GM18502 (cell line): Measurements from ENCODE around the gene PLA2G4F.

Source experiments
- ATAC-seq: cut with Tn5 transposase; IDR thresholded peaks from one replicate; pipeline ENCODE4 v1.9.1; 2021; ENCODE audit warnings: mild to moderate bottlenecking; ENCODE audit not compliant: unreplicated experiment, poor library complexity

The PLA2G4F gene

DNA sequence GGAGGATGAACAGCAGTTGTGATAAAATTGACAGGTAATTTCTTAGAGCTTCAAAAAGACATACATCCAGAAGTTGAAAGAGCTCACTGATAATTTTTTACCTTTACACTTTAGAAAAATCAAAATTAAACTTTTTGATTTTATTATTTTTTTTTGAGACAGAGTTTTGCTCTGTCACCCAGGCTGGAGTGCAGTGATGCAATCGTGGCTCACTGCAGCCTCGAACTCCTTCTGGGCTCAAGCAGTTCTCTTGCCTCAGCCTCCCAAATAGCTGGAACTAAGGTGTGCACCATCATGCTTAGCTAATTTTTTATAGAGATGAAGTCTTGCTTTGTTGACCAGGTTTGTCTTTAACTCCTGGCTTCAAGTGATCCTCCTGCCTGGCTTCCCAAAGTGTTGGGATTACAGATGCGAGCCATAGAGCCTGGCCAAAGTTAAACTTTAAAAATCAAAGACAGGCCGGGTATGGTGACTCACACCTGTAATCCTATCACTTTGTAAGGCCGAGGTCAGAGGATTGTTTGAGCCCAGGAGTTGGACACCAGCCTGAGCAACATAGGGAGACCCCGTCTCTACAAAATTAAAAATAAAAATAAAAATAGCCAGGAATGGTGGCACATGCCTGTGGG lies 21.7 kb downstream of the PLA2G4F start:
- ATAC-seq, result no peak

DNA sequence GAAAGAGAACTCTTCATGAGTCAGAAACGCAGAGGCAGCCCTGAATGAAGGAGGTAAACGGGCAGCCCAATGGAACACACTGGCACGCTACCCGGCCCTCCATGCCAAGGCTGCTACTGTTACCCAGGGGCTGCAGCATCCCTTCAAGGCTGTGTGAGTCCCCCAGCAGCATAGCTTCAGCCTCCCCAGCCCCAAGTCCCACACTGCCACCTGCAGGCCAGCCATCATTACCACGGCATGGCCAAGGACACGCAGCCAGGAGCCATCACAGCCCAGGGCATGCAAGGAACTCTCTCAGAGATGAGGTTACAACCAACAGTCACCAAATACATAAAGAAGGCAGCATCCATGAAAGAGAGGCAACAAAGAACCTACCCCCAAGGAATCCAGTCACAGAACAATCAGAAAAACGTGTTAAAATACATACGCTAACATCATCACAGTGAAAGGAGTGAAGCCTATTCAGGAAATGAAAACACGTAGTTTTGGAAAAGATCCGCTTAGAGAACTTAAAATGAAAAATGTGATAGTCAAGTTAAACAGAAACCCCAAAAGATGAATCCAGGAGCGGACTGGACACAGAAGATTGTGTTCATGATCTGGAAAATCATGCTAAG lies 22.4 kb downstream of the PLA2G4F start:
- ATAC-seq, result no peak

DNA sequence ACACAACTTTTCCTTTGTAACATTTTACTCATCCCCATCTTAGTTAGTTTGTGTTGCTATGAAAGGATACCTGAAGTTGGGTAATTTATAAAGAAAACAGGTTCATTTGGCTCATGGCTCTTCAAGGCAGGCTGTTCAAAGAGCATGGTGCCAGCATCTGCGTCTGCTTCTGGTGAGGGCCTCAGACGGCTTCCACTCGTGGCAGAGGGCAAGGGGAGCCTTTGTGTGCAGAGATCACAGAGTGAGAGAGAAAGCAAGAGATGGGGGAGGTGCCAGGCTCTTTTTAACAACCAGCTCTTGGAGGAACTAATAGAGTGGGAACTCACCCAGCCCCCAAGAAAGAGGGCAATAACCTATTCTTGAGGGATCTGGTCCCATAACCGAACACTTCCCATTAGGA lies 23.1 kb downstream of the PLA2G4F start:
- no peak for ATAC-seq

DNA sequence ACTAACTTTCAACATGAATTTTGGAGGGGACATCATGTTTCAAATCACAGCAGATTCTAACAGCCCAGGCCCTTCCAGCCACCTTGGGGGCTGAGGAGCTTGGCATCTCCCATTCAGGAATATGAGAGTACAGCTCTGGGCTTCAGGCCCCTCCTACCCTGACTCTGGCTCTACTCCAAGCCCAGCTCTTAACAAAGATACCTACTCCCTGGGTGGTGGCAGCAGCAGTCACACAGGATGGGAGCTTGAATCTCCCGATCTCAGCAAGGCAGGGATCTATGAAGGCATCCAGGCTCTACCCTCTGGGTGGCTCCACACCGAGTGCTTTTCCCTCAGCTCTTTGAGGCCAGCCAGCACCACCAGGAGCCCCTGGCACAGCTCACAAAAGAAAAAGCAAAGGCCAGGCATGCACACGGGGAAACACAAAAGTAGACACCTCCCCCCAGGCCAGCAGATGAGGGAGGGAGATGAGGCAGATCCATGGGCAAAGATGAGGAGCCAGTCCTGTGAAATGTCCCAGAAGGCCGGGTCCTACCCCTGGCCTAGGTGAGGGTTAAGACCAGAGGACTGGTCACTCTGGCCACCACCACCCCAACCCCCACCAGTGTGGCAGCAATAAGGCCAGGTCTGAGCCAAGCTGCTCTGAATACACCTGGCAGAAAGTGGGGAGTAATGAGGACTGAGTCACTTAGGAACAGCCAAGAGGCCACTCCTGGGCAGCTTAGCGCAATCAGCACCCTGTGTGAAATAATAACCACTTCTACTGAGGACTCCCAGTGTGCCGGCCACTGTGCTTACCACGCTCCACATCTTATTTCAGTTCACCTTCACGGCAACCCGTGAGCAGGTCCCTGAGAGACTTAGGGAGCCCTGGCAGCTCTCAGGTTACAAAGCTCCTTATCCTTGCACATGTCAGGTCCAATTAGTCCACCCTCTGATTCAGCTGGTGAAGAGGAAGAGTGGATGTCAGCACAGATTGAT lies 24.3 kb downstream of the PLA2G4F start:
- no peak for ATAC-seq

DNA sequence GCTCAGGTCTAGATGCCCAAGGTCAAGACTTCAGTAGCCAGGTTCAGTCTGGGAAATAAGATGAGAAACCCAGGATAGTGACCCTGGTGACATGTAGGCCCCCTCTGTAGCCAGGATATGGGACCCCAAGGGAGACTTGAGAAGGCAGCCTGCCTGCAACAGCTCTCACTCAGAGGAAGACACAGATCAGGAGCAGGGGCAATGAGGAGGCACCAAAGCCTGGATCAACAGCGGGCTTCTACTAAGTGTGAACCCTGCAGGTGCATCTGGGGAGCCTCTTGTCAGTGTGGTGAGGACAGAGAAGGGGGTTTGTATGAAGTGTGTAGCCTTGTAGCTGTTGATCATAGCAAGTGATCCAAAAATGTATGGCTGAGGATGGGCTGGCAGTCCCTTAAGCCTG lies 25.4 kb downstream of the PLA2G4F start:
- no peak for ATAC-seq

DNA sequence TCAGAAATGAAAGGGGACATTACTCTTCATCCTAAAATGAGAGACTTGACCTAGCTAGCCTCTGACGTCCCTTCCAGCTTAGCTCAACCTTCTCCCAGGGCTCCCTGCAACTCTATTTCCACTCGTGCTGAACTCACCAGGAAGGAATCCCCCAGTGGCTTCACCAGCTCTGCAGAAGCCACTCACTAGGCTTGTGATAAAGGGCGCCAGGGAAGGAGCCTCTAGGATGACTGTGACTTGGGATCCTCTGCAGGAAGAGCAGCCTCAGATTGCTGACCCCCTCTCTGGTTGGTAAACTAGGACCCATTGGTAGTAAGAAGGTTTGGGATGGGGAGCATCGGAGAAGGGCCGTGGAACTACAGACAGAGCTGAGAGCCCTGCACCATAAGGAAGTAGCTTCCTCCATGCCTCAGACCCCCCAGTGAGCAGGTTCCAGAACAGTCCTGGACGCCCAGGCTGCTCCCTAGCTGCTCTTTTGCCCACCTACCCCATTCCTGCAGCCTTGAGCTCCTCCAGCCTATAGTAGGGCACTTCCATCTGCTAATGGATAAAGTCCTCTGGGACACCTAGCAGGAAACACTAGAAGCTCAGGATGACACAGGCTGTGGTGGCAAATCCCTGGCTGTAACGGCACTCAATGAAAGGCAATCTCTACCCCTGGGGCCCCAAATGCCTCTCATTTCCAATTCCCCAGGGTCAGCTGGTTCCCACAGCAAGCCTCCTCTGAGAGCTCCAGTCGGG lies 26.0 kb downstream of the PLA2G4F start:
- ATAC-seq, result no peak

DNA sequence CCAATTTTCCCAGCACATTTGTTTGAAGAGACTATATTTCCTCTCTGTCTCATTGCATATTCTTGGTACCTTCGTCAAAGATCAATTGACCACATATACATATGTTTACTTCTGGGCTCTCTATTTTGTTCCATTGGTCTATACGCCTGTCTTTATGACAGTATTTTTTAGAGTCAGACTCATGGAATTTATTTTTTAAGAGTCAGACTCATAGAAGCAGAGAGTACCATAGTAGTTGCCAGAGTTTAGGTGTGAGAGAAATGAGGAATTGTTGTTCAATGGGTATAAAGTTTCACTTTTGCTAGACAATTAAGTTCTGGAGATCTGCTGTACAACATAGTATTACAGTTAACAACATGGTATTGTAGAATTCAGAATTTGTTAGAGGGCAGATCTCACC lies 27.1 kb downstream of the PLA2G4F start:
- no peak for ATAC-seq

DNA sequence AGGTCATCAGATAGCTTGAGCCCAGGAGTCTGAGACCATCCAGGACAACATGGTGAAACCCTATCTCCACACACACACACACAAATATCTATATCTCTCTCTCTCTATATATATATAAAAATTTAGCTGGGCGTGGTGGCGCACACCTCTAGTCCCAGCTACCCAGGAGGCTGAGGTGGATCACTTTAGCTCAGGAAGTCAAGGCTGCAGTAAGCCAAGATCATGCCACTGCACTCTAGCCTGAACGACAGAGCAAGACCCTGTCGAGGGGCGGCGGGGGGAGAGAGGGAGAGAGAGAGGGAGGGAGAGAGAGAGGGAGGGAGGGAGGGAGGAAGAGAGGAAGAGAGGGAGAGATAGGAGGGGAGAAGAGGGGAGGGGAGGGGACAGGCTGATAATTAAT lies 28.0 kb downstream of the PLA2G4F start:
- ATAC-seq, result no peak

DNA sequence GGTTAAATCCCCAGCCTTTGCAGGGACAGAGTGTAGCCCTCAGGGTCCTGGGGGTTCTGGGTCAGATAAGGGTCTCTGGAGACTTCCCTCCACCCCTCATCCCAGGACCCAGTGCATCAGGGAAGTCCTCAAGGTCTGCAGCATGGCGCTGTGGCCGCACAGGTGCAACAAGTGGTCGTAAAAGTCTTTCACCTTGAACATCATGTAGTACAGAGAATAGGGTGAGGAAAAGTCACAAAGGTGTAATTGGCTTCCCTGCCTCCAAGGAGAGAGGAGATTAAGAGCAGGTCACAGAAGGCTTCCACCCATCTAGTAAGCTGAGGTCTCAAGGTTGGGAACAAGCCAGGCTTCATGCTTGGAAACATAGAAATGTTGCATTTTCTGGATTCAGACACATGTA lies 32.9 kb downstream of the PLA2G4F start:
- no peak for ATAC-seq

DNA sequence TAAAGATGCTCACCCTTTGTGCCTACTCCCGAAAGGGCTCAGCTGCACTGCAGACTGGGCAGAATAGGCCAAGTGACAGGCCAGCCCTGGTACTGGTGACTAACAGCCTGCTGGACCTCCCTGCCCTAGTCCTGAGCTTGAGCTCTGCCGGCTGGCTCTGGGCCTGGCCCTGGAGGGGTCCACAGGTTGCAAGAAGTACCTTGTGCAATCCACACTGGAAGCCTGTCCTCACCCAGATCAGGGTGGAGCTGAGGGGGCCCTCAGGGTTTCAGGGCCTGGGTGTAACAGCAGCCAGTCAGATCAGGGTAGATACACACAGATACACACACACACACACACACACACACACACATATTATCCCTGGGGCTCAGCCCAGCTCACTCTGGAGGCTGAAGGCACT lies 34.8 kb downstream of the PLA2G4F start:
- no peak for ATAC-seq

DNA sequence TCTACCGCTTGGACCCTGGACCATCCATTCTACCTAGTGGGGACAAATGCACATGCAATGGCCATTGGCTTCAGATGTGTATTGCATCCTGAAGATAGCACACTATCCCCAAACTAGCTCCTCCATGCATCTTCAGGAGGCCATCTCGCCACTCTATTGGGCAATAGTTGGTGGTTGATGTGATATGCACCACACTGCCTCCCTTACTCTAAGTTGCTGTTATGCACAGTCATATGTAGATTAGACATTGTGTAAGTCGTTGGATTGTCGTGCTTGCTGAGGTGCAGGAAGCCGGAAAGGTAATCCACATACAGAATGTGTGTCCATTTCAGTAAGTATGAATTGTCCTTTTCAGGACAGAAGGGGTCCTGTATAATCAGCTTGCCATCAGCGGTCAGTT lies 35.4 kb downstream of the PLA2G4F start:
- no peak for ATAC-seq

DNA sequence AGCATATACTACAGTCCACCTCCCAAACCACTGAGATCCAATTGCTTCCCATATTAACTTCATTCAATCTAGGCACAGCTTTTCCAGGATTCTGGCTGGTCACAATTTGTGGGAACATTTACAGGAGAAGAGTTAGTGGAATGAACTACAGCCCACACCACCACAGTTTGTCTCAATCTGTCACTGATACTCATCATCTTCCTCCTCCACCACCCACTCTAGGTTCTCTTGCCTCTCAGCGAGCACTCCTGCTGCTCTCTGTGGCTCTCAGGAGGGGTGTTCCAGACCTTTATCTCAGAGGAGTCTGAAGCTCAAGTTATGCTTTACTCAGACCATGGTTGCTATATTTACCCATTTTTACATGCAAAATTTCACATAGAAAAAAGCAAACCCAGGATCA lies 36.2 kb downstream of the PLA2G4F start:
- no peak for ATAC-seq

DNA sequence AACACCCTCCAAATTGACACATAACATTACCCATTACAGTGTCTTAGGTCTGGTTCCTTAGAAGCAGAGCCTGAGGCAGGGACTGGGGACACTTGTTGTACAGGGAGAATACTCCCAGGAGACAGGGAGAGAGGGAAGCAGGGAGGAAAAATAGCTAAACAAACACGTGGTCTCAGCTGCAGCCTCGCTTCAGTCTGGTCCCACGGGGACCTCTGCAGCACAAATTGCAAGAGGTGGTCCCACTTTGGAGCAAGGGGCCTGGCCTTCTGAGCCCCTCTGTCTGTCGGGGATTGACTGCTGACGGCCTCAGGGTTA lies 37.0 kb downstream of the PLA2G4F start:
- ATAC-seq, result no peak

DNA sequence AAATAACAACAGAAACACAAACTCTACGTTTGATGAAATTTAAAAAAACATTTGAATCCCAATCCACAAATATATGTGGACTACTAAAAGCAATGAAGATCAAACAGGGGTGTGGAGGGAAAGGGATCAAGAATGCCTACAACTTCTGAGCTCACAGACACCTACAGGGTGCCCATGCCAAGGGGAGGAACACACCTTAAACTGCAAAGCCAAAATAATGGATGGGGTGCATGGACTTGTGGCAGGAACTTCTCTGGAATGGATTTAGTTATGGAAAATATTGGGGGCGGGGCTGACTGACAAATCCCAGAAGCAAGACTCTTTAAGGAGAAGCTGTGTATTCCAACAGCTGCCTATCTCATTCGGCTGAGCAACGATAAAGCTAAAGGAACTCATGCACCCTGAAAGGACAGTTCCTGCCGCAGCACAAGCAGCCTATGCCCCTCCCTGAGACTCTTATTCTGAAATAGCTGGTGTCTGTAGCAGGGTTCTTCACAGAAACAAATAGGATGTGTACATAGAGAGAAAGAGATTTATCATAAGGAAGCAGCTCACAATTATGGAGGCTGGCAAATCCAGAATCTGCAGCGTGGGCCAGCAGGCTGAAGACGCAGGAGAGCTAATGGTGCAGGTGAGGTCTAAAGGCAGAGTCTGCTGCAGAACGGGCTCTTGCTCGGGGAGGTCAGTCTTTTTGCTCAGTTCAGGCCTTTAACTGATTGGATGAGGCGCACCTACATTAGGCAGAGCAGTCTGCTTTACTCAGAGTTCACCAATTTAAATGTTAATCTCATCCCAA lies 37.6 kb downstream of the PLA2G4F start:
- ATAC-seq, result no peak

DNA sequence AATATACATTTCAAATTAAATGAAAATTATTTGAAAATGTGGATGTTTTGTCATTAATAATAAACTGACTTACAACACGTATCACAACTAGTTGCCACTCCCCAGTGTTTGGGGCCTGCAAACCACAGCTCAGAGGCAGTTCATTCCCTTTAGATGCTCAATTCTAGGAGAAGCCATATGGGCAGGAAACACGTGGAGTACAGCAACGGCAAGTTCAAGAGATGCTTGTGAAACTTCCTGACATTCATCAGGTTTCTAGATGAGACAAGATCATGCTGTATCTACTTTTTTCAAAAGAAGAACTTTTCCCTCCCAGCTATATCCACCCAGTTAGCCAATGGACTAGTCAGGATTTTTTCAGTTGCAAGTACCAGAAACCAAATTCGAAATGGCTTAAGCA lies 44.5 kb downstream of the PLA2G4F start:
- ATAC-seq, result no peak

DNA sequence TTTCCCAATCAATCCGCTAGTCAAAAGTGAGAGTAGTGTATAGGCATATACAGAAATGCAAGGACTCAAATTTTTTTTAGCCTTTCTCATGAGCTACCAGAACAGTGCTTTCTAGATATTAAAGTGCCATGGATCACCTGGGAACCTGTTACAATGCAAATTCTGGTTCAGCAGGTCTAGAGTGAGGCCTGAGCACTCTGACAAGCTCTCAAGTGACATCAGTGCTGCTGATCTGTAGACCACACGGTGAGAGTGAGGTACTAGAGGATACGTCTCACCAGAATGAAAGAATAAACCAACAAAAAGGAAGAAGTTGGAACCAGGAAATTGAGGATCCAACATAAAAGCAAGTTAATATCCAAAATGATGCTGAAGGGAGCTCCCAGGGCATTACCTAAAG lies 46.1 kb downstream of the PLA2G4F start:
- no peak for ATAC-seq

DNA sequence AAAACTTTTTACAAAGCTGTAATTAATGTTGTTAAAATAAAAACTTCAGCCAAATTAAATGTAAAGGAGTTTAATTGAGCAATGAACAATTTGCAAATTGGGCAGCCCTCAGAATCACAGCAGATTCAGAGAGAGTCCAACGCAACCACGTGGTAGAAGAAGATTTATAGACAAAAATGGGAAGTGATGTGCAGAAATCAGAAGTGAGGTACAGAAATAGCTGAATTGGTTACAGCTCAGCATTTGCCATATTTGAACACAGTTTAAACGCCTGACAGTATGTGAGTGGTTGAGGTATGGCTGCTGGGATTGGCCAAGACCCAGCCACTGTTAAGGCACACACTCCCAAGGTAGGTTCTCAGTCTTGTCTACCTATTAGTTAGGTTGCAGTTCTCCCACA lies 47.6 kb downstream of the PLA2G4F start:
- no peak for ATAC-seq

DNA sequence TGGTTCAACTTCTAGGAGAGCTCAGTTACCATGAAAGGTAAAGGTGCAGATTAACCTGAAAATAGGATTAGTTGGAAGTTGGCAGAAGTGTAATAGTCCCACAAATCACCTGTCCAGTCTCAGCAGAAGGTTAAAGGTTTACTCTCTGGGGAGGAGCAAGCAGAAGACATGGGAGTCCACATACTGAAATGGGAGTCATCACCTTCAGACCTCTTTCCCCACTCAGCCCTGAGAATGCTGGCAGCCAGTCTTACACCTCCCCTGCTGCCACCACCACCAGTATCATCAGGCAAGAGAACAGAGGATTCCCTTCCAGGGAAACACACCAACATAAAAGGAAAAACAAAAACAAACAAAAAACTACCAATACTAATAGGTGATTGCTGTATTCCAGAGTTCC lies 48.2 kb downstream of the PLA2G4F start:
- no peak for ATAC-seq

DNA sequence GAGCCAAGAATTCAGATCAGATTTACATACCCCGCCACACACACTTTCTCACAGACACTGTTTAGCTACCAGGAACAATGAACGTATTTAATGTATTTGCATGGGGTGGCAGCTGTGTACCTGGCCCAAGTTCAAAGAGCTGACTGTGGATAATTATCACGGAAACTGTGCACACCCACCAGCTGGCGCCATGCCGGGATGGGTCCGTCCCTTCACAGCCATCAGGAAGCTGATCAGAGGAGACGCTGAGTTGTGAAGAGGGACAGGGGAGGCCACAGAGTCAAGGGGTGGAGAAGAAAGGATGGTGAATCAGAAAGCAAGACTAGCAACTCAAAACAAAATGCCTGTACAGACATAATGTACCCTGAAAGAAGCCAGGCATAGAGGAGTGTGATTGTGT lies 49.0 kb downstream of the PLA2G4F start:
- no peak for ATAC-seq

DNA sequence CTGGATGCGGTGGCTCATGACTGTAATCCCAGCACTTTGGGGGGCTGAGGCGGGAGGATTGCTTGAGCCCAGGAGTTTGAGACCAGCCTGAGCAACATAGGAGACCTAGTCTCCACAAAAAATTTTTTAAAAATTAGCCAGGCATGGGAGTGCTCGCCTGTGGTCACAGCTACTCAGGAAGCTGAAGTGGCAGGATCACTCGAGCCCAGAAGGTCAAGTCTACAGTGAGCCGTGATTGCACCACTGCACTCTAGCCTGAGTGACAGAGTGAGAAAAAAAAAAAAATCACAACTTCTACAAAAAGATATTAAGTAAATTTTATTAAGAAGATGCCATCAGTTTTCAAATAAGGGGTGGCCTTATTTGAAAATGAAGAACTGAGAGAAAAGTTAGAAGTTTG lies 50.1 kb downstream of the PLA2G4F start:
- no peak for ATAC-seq
